Measurements from ENCODE around the gene MPST.

Gene MPST

GRCh38 chr22:36981247-36981775 lies 38.2 kb upstream of the MPST start:
- no peak for TF ChIP-seq EZH2phosphoT487 (IDR thresholded peaks at IDR 0.05; ENCODE audit: low read depth)
- no peak for TF ChIP-seq CTCF (IDR thresholded peaks at IDR 0.05; ENCODE audit: low read depth, low read length)
- H3K27ac ChIP-seq (ENCODE audit: low read length), result no peak overlapping the region

GRCh38 chr22:36982136-36982535 lies 37.4 kb upstream of the MPST start:
- peaks cover 6% of the 10 kb centered on the region; the same call in 1 of the 2 replicates for H3K4me1 ChIP-seq (ENCODE audit: low read length)
- peaks cover 9% of the 10 kb centered on the region for H3K9me3 ChIP-seq (ENCODE audit: insufficient read depth, low read length)
- no peaks in the 10 kb centered on the region for H3K36me3 ChIP-seq (replicated peaks; ENCODE audit: low read depth, low read length)
- no peak overlapping the region for H2AFZ ChIP-seq (ENCODE audit: low read depth, low read length)
- no peak overlapping the region for H3K9ac ChIP-seq (ENCODE audit: low read length)
- peaks cover 24% of the 10 kb centered on the region for H3K27me3 ChIP-seq (ENCODE audit: low read depth, low read length)
- H3K4me2 ChIP-seq (ENCODE audit: low read length), result no peak overlapping the region
- H3K27ac ChIP-seq (ENCODE audit: low read length), result no peak overlapping the region
- TF ChIP-seq EZH2phosphoT487 (IDR thresholded peaks at IDR 0.05; ENCODE audit: low read depth), result no peak
- TF ChIP-seq CTCF (IDR thresholded peaks at IDR 0.05; ENCODE audit: low read depth, low read length), result peak; percentile 39
- no peak overlapping the region for H3K4me3 ChIP-seq (ENCODE audit: low read length)
- no peaks in the 10 kb centered on the region for H3K79me2 ChIP-seq (ENCODE audit: low read length)
- no peaks in the 10 kb centered on the region for H4K20me1 ChIP-seq (ENCODE audit: insufficient read depth, low read length)

More at GRCh38 chr22:36981247-36981775, 38.2 kb upstream of the MPST start:
- Histone ChIP-seq H3K4me3 (ENCODE audit: low read length) (no peak overlapping the region), H3K9me3 (ENCODE audit: insufficient read depth, low read length) (peaks cover 6% of the 10 kb centered on the region), H3K79me2 (ENCODE audit: low read length) (no peaks in the 10 kb centered on the region), H3K4me1 (ENCODE audit: low read length) (peaks cover 11% of the 10 kb centered on the region; the same call in 1 of the 2 replicates), H3K27me3 (ENCODE audit: low read depth, low read length) (peaks cover 16% of the 10 kb centered on the region), H3K4me2 (ENCODE audit: low read length) (no peak overlapping the region), H3K36me3 (replicated peaks; ENCODE audit: low read depth, low read length) (no peaks in the 10 kb centered on the region), H3K9ac (ENCODE audit: low read length) (no peak overlapping the region), H2AFZ (ENCODE audit: low read depth, low read length) (no peak overlapping the region), H4K20me1 (ENCODE audit: insufficient read depth, low read length) (no peaks in the 10 kb centered on the region)

GRCh38 chr22:36985211-36985889 lies 34.2 kb upstream of the MPST start:
- no peak for TF ChIP-seq CTCF (IDR thresholded peaks at IDR 0.05; ENCODE audit: low read depth, low read length)
- no peak for TF ChIP-seq EZH2phosphoT487 (IDR thresholded peaks at IDR 0.05; ENCODE audit: low read depth)
- Histone ChIP-seq H3K4me2 (ENCODE audit: low read length) (no peak overlapping the region), H3K9ac (ENCODE audit: low read length) (no peak overlapping the region), H2AFZ (ENCODE audit: low read depth, low read length) (no peak overlapping the region), H3K36me3 (replicated peaks; ENCODE audit: low read depth, low read length) (no peaks in the 10 kb centered on the region), H4K20me1 (ENCODE audit: insufficient read depth, low read length) (no peaks in the 10 kb centered on the region), H3K9me3 (ENCODE audit: insufficient read depth, low read length) (peaks cover 9% of the 10 kb centered on the region), H3K27ac (ENCODE audit: low read length) (no peak overlapping the region), H3K27me3 (ENCODE audit: low read depth, low read length) (peaks cover 50% of the 10 kb centered on the region), H3K79me2 (ENCODE audit: low read length) (no peaks in the 10 kb centered on the region), H3K4me1 (ENCODE audit: low read length) (no peaks in the 10 kb centered on the region), H3K4me3 (ENCODE audit: low read length) (no peak overlapping the region)

GRCh38 chr22:36986242-36986821 lies 33.2 kb upstream of the MPST start:
- TF ChIP-seq EZH2phosphoT487 (IDR thresholded peaks at IDR 0.05; ENCODE audit: low read depth) (no peak), CTCF (IDR thresholded peaks at IDR 0.05; ENCODE audit: low read depth, low read length) (peak; percentile 88)
- no peaks in the 10 kb centered on the region for H4K20me1 ChIP-seq (ENCODE audit: insufficient read depth, low read length)
- H2AFZ ChIP-seq (ENCODE audit: low read depth, low read length), result no peak overlapping the region

More at GRCh38 chr22:36986242-36986821, 33.2 kb upstream of the MPST start:
- no peak overlapping the region for H3K4me3 ChIP-seq (ENCODE audit: low read length)
- no peaks in the 10 kb centered on the region for H3K4me1 ChIP-seq (ENCODE audit: low read length)
- peaks cover 9% of the 10 kb centered on the region for H3K9me3 ChIP-seq (ENCODE audit: insufficient read depth, low read length)
- peaks cover 60% of the 10 kb centered on the region for H3K27me3 ChIP-seq (ENCODE audit: low read depth, low read length)
- no peak overlapping the region for H3K27ac ChIP-seq (ENCODE audit: low read length)
- H3K9ac ChIP-seq (ENCODE audit: low read length), result no peak overlapping the region
- H3K79me2 ChIP-seq (ENCODE audit: low read length), result no peaks in the 10 kb centered on the region
- no peak overlapping the region for H3K4me2 ChIP-seq (ENCODE audit: low read length)
- no peaks in the 10 kb centered on the region for H3K36me3 ChIP-seq (replicated peaks; ENCODE audit: low read depth, low read length)

All from OCI-LY3 (cell line).